Pancreas (tissue), 10 donors: ENCODE measurements around the gene PPP2R2B. TPM values are rescaled to one million over a fixed set of nuclear protein-coding genes. Genes with fewer than 3 reads are reported as not detected.

Experiments
- ATAC-seq, 4 donors: fragments of 200-7000 bp; cut with Tn5 transposase; one replicate each; pipeline versions ENCODE4 v1.8.0 to v1.9.1; 2020; ENCODE audit warnings: mild to moderate bottlenecking in 4 of 4, moderate library complexity in 4 of 4
- DNase-seq, 6 donors: peaks; one replicate each; pipeline ENCODE4 v3.0.0-alpha.2; 2020
- FAIRE-seq: peaks from 2 replicates; lab custom pipeline; 2012; peaks lifted over from hg19 to GRCh38; lab: Jason Lieb, UNC
- H3K27ac ChIP-seq, 4 donors: fragments of 200-600 bp; sonication (generic); 1 replicate in 3 of 4; 2 replicates in 1 of 4; pipeline versions ENCODE4 v1.5.0 to v1.8.0; 2020
- H3K27me3 ChIP-seq, 4 donors: fragments of 200-600 bp; one replicate each; pipeline ENCODE4 v1.8.0; 2021
- H3K36me3 ChIP-seq, 3 donors: fragments of 200-600 bp; sonication (generic) in 1 of 3; one replicate each; pipeline versions ENCODE4 v1.5.0 to v1.8.0; 2020 to 2021
- H3K4me1 ChIP-seq, 3 donors: fragments of 200-600 bp; one replicate each; pipeline ENCODE4 v1.8.0; 2021
- H3K4me3 ChIP-seq, 4 donors: fragments of 200-600 bp; sonication (generic) in 2 of 4; one replicate each; pipeline versions ENCODE4 v1.5.0 to v1.8.0; 2020 to 2021
- H3K9me3 ChIP-seq, 4 donors: fragments of 200-600 bp; one replicate each; pipeline ENCODE4 v1.8.0; 2021
- CTCF ChIP-seq, 4 donors: fragments of 200-600 bp; sonication (generic) in 3 of 4; IDR thresholded peaks; one replicate each; pipeline versions ENCODE4 v1.5.0 to v1.8.0; 2021; ENCODE audit warnings: antibody characterized with exemption in 4 of 4
- WGBS, 2 donors: extraction: QIAGEN DNeasy Blood & Tissue Kit; methylation state at CpG; one replicate each; pipeline ENCODE4 v1.1.7; 2013; 5-methylcytosine and 5-hydroxymethylcytosine counted together
- intact Hi-C, 3 donors: fragments of 100-400 bp; cut with DNase I; formaldehyde crosslinking; loops; one replicate each; pipeline versions ENCODE4 v1.11.1 to v1.14.2; 2022
- polyA plus RNA-seq, 2 donors: library from polyadenylated mRNA; stranded (reverse); fragments of 200-250 nt; gene quantifications; one replicate each; pipeline ENCODE4 v1.2.3, GENCODE V29; 2013
- total RNA-seq, 6 donors: library from RNA; stranded (reverse); fragmentation: NEBNext Ultra II Directional in 4 of 6; extraction: Animal tissue kit (Norgen Biotek cat#: 25700) in 4 of 6; gene quantifications; one replicate each; pipeline versions ENCODE4 v1.2.1 to v1.2.4, GENCODE V29; 2021 to 2023
- donor health status: healthy with polysubstance abuse.
- donor health status: DM: no; HTN: no; CAD: no; lungs with moderate emphysema.
- donor health status: DM: no; HTN: no; CAD: no.
- donor health status: control.
- donor health status: control.
- donor health status: Bipolar disorder and iron deficiency.
- donor health status: DM: yes; HTN: yes; CAD: no.
- donor health status: DM: no; HTN: no; CAD: no.
- donor health status: DM: no; HTN: no; CAD: no.
- donor health status: DM: yes; HTN: yes; CAD: no.

PPP2R2B gene
- total and polyA plus RNA-seq, 8 donors, result 0.51 to 3.5 (median 0.81) TPM

- TF ChIP-seq CTCF (IDR thresholded peaks at IDR 0.05), result no peak
- Histone ChIP-seq H3K4me3 (no peak overlapping the region), H3K27ac (no peak overlapping the region), H3K9me3 (no peaks in the 10 kb centered on the region), H3K27me3 (no peaks in the 10 kb centered on the region), H3K4me1 (no peaks in the 10 kb centered on the region), H3K36me3 (no peaks in the 10 kb centered on the region)
- intact Hi-C loops, result no loop called here
- no peak for FAIRE-seq
- DNase-seq, result no peak
- no peak for ATAC-seq
- WGBS, 2 donors, result 51 to 57% methylated on average over 5 of the region's 5 CpGs
Measured at GRCh38 chr5:146745931-146746577, 132.5 kb downstream of the PPP2R2B start.

GRCh38 chr5:146744068-146744745 lies 134.3 kb downstream of the PPP2R2B start:
- no peaks in the 10 kb centered on the region for H3K36me3 ChIP-seq
- ATAC-seq, result no peak
- DNase-seq, result no peak
- no peak for TF ChIP-seq CTCF (IDR thresholded peaks at IDR 0.05)
- 72 to 83% methylated on average over 2 of the region's 2 CpGs for WGBS, 2 donors
- intact Hi-C loops, result no loop called here
- no peaks in the 10 kb centered on the region for H3K9me3 ChIP-seq
- no peaks in the 10 kb centered on the region for H3K27me3 ChIP-seq
- no peak for FAIRE-seq
- H3K27ac ChIP-seq, result no peak overlapping the region
- no peaks in the 10 kb centered on the region for H3K4me1 ChIP-seq
- H3K4me3 ChIP-seq, result no peak overlapping the region

- intact Hi-C loops, result no loop called here
- Histone ChIP-seq H3K9me3 (no peaks in the 10 kb centered on the region), H3K27me3 (no peaks in the 10 kb centered on the region), H3K36me3 (no peaks in the 10 kb centered on the region), H3K27ac (no peak overlapping the region), H3K4me1 (no peaks in the 10 kb centered on the region), H3K4me3 (no peak overlapping the region)
- no peak for TF ChIP-seq CTCF (IDR thresholded peaks at IDR 0.05)
- DNase-seq (no peak), ATAC-seq (no peak), FAIRE-seq (no peak)
- WGBS, 2 donors, result 80 to 81% methylated on average over 5 of the region's 5 CpGs
Measured at GRCh38 chr5:146734936-146735577, 143.5 kb downstream of the PPP2R2B start.

GRCh38 chr5:146732962-146733361 lies 145.6 kb downstream of the PPP2R2B start:
- no peaks in the 10 kb centered on the region for H3K4me1 ChIP-seq
- no peaks in the 10 kb centered on the region for H3K36me3 ChIP-seq
- ATAC-seq (no peak), DNase-seq (no peak), FAIRE-seq (no peak)
- no peaks in the 10 kb centered on the region for H3K27me3 ChIP-seq
- TF ChIP-seq CTCF (IDR thresholded peaks at IDR 0.05), result no peak
- H3K27ac ChIP-seq, result no peak overlapping the region
- 68 to 78% methylated on average over 3 of the region's 3 CpGs for WGBS, 2 donors
- intact Hi-C loops, result no loop called here
- H3K9me3 ChIP-seq, result no peaks in the 10 kb centered on the region
- no peak overlapping the region for H3K4me3 ChIP-seq
